Trophoblast cell (in vitro differentiated cells and primary cell): Measurements from ENCODE around the gene NPIPA7.
"Not testable (repeated sequence)": the region's sequence is repeated elsewhere in the genome, so short reads cannot be mapped to it uniquely, and the experiment has no call there.

ENCODE experiments used
- DNase-seq, 2 donors: peaks; one replicate each; pipeline ENCODE4 v3.0.0-alpha.2; 2016
- H2AFZ ChIP-seq: 2 replicates; pipeline ENCODE4 v1.6.1; 2013; ENCODE audit warnings: low read length, moderate library complexity, mild to moderate bottlenecking; ENCODE audit not compliant: insufficient read depth, poor library complexity
- H2AK5ac ChIP-seq: 2 replicates; pipeline ENCODE4 v1.6.1; 2013; ENCODE audit warnings: mild to moderate bottlenecking, low read length
- H2BK120ac ChIP-seq: 2 replicates; pipeline ENCODE4 v1.6.1; 2013; ENCODE audit warnings: low read length, mild to moderate bottlenecking, moderate library complexity; ENCODE audit not compliant: insufficient read depth, poor library complexity
- H2BK12ac ChIP-seq: 2 replicates; pipeline ENCODE4 v1.6.1; 2013; ENCODE audit warnings: mild to moderate bottlenecking, low read length, moderate library complexity
- H2BK5ac ChIP-seq: 2 replicates; pipeline ENCODE4 v1.6.1; 2013; ENCODE audit warnings: low read length, low read depth, moderate library complexity, mild to moderate bottlenecking; ENCODE audit not compliant: poor library complexity
- H3K14ac ChIP-seq: 2 replicates; pipeline ENCODE4 v1.6.1; 2013; ENCODE audit warnings: mild to moderate bottlenecking, low read length
- H3K18ac ChIP-seq: 2 replicates; pipeline ENCODE4 v1.6.1; 2013; ENCODE audit warnings: mild to moderate bottlenecking, low read length
- H3K23ac ChIP-seq: 2 replicates; pipeline ENCODE4 v1.6.1; 2013; ENCODE audit warnings: low read length
- H3K27ac ChIP-seq: 2 replicates; pipeline ENCODE4 v1.5.1; 2013; ENCODE audit warnings: low read depth, mild to moderate bottlenecking, inconsistent platforms, low read length, moderate library complexity
- H3K27me3 ChIP-seq: 2 replicates; pipeline ENCODE4 v1.6.1; 2013; ENCODE audit warnings: inconsistent platforms, mild to moderate bottlenecking, low read length, moderate library complexity; ENCODE audit not compliant: insufficient read depth
- H3K36me3 ChIP-seq, 2 experiments: 1 replicate in 1 of 2; 2 replicates in 1 of 2; pipeline ENCODE4 v1.6.1; 2013; ENCODE audit warnings: low read length in 2 of 2, mild to moderate bottlenecking in 2 of 2, moderate library complexity in 1 of 2; ENCODE audit not compliant: insufficient read depth in 2 of 2, control insufficient read depth in 1 of 2
- H3K4ac ChIP-seq: 2 replicates; pipeline ENCODE4 v1.6.1; 2013; ENCODE audit warnings: low read depth, mild to moderate bottlenecking, low read length, moderate library complexity
- H3K4me1 ChIP-seq, 2 experiments: 1 replicate in 1 of 2; 2 replicates in 1 of 2; pipeline ENCODE4 v1.6.1; 2013; ENCODE audit warnings: low read length in 2 of 2, mild to moderate bottlenecking in 2 of 2, moderate library complexity in 1 of 2; ENCODE audit not compliant: insufficient read depth in 2 of 2, control insufficient read depth in 1 of 2
- H3K4me2 ChIP-seq: 2 replicates; pipeline ENCODE4 v1.6.1; 2013; ENCODE audit warnings: inconsistent platforms, mild to moderate bottlenecking, low read length, moderate library complexity
- H3K4me3 ChIP-seq: 2 replicates; pipeline ENCODE4 v1.5.1; 2013; ENCODE audit warnings: mild to moderate bottlenecking, low read depth, low read length, inconsistent platforms
- H3K79me1 ChIP-seq: one replicate; pipeline ENCODE4 v1.6.1; 2013; ENCODE audit warnings: low read length
- H3K79me2 ChIP-seq: 2 replicates; pipeline ENCODE4 v1.6.1; 2013; ENCODE audit warnings: low read length, mild to moderate bottlenecking; ENCODE audit not compliant: control insufficient read depth, insufficient read depth, poor library complexity
- H3K9ac ChIP-seq: 2 replicates; pipeline ENCODE4 v1.6.1; 2013; ENCODE audit warnings: mild to moderate bottlenecking, low read length
- H3K9me3 ChIP-seq: 2 replicates; pipeline ENCODE4 v1.6.1; 2013; ENCODE audit warnings: low read depth, mild to moderate bottlenecking, control low read depth, inconsistent platforms, low read length; ENCODE audit not compliant: insufficient read depth
- H4K12ac ChIP-seq: 2 replicates; pipeline ENCODE4 v1.6.1; 2013; ENCODE audit warnings: low read depth, mild to moderate bottlenecking, low read length, moderate library complexity
- H4K8ac ChIP-seq: 2 replicates; pipeline ENCODE4 v1.6.1; 2013; ENCODE audit warnings: low read depth, mild to moderate bottlenecking, low read length, moderate library complexity
- H4K91ac ChIP-seq: one replicate; pipeline ENCODE4 v1.6.1; 2013; ENCODE audit warnings: low read depth, mild to moderate bottlenecking, low read length, moderate library complexity
- WGBS: extraction: QIAGEN DNeasy Blood & Tissue Kit; methylation state at CpG from one replicate; pipeline ENCODE4 v1.1.7; 2013; ENCODE audit warnings: missing lambda C conversion rate; ENCODE audit not compliant: insufficient read length, insufficient coverage; ENCODE audit errors: extremely low coverage; 5-methylcytosine and 5-hydroxymethylcytosine counted together

Gene NPIPA7

GRCh38 chr16:16363595-16363994, 15.3 kb upstream of the NPIPA7 start:
- H3K36me3 ChIP-seq, H3K27ac ChIP-seq, H3K14ac ChIP-seq, H3K9ac ChIP-seq, H2BK5ac ChIP-seq, DNase-seq, H3K9me3 ChIP-seq, H3K4ac ChIP-seq, H2BK120ac ChIP-seq, H2AFZ ChIP-seq, H3K79me1 ChIP-seq, H2AK5ac ChIP-seq, H4K12ac ChIP-seq, H3K4me1 ChIP-seq, H3K79me2 ChIP-seq, H3K23ac ChIP-seq, H4K8ac ChIP-seq, H4K91ac ChIP-seq, H2BK12ac ChIP-seq, H3K4me2 ChIP-seq, H3K4me3 ChIP-seq, H3K18ac ChIP-seq, H3K27me3 ChIP-seq: not testable (repeated sequence)
- WGBS = no CpG with 5 or more reads among the region's 31 CpGs

GRCh38 chr16:16364100-16364499, 14.8 kb upstream of the NPIPA7 start:
- not testable (repeated sequence) for H4K91ac ChIP-seq, H3K14ac ChIP-seq, H2BK5ac ChIP-seq, H2BK120ac ChIP-seq, H4K8ac ChIP-seq, H3K4me3 ChIP-seq, H3K36me3 ChIP-seq, H3K79me1 ChIP-seq, H3K79me2 ChIP-seq, H3K23ac ChIP-seq, H3K4me2 ChIP-seq, H3K27me3 ChIP-seq, H2AK5ac ChIP-seq, H3K9me3 ChIP-seq, DNase-seq, H2AFZ ChIP-seq, H3K18ac ChIP-seq, H3K27ac ChIP-seq, H2BK12ac ChIP-seq, H3K4me1 ChIP-seq, H4K12ac ChIP-seq, H3K9ac ChIP-seq, H3K4ac ChIP-seq
- no CpG with 5 or more reads among the region's 39 CpGs for WGBS

- not testable (repeated sequence) for H2AFZ ChIP-seq, H3K9ac ChIP-seq, H2AK5ac ChIP-seq, H3K4me1 ChIP-seq, H4K91ac ChIP-seq, H3K4ac ChIP-seq, H3K79me1 ChIP-seq, H3K23ac ChIP-seq, H2BK12ac ChIP-seq, H3K14ac ChIP-seq, H2BK120ac ChIP-seq, H4K12ac ChIP-seq, DNase-seq, H3K4me3 ChIP-seq, H4K8ac ChIP-seq, H3K79me2 ChIP-seq, H3K4me2 ChIP-seq, H3K27ac ChIP-seq, H2BK5ac ChIP-seq, H3K9me3 ChIP-seq, H3K18ac ChIP-seq, H3K36me3 ChIP-seq, H3K27me3 ChIP-seq
- WGBS = no CpG with 5 or more reads among the region's 28 CpGs
These were observed 14.2 kb upstream of the NPIPA7 start for GRCh38 chr16:16364701-16365100.

GRCh38 chr16:16365319-16365718, 13.6 kb upstream of the NPIPA7 start:
- H4K12ac ChIP-seq, H3K18ac ChIP-seq, H3K4me3 ChIP-seq, H3K4ac ChIP-seq, H2BK120ac ChIP-seq, H3K79me1 ChIP-seq, H2BK12ac ChIP-seq, H2BK5ac ChIP-seq, H3K27ac ChIP-seq, H4K91ac ChIP-seq, H3K4me2 ChIP-seq, H3K79me2 ChIP-seq, H2AK5ac ChIP-seq, H3K14ac ChIP-seq, H4K8ac ChIP-seq, H3K23ac ChIP-seq, H3K4me1 ChIP-seq, H2AFZ ChIP-seq, H3K27me3 ChIP-seq, DNase-seq, H3K9ac ChIP-seq, H3K9me3 ChIP-seq, H3K36me3 ChIP-seq: not testable (repeated sequence)
- no CpG with 5 or more reads among the region's 21 CpGs for WGBS
